SH-SY5Y (cell line): ENCODE data around the gene OR2Y1.

Experiments
- GATA2 ChIP-seq: IDR thresholded peaks from 2 replicates; pipeline ENCODE4 v1.6.1; 2011; ENCODE audit warnings: mild to moderate bottlenecking, low read depth, low read length
- GATA3 ChIP-seq: IDR thresholded peaks from 2 replicates; pipeline ENCODE4 v1.6.1; 2011; ENCODE audit warnings: low read depth, mild to moderate bottlenecking, low read length, moderate library complexity

DNA sequence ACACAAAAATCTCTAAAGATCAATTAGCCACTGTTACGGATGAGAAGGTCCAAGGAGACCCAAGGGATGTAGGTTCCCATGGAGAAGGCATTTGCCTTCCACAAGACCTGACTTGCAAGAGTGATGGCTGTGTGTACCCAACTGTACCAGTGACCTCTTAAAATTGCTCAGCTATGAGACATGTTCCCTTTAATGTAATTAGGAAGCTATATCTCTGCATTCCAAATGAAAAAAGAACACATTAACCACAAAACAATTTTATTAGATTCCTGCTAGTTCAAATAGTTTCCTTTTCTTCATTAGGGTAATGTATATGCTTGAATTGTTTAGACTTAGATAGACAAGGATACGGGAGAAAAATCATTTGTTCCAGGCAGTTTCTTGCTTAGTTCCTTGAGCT lies 3.3 kb downstream of the OR2Y1 start:
- TF ChIP-seq GATA2 = no peak
- no peak for TF ChIP-seq GATA3
